Stimulated activated CD4-positive, alpha-beta T cell treated with anti-CD3 and anti-CD28 coated beads, Interleukin-1b, Interleukin-23, amount 100 ng/mL, for 4 hours (primary cell): ENCODE results near the gene IQCE.
"Not testable (repeated sequence)": the region's sequence is repeated elsewhere in the genome, so short reads cannot be mapped to it uniquely, and the experiment has no call there.

ENCODE experiments used
- DNase-seq, 2 donors: peaks; one replicate each; pipeline ENCODE4 v3.0.0-alpha.2; 2020; ENCODE audit warnings: low read depth in 2 of 2

Gene IQCE

DNA sequence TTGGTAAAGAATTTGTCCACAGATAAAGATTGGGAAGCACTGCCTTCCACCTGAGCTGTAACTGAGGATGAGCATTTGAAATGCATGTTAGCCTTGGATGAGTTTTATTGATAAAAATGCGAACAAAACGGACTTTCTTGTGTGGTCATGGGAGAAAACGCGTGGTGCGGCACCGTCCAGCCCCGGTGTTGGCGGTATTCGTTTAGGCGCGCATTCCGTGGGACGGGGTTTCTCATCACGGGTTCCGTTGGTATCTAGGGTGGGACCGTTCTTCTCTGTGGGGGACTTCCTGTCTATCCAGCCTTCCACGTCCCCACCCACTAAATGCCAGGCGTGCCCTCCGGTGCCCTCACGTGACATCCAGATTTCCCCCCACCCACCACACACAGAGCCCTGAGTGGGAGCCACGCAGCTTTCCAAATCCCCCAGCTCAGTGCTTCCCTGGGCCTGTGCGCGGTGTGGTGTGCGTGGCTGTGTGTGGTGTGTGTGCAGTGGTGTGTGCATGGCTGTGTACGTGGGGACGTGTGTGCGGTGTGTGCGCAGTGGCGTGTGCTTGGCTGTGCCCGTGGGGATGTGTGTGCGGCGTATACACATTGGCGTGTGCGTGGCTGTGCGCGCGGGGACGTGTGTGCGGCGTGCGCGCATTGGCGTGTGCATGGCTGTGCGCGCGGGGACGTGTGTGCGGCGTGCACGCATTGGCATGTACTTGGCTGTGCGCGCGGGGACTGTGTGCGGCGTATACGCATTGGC is 18.1 kb downstream of the IQCE start:
- no peak for DNase-seq

DNA sequence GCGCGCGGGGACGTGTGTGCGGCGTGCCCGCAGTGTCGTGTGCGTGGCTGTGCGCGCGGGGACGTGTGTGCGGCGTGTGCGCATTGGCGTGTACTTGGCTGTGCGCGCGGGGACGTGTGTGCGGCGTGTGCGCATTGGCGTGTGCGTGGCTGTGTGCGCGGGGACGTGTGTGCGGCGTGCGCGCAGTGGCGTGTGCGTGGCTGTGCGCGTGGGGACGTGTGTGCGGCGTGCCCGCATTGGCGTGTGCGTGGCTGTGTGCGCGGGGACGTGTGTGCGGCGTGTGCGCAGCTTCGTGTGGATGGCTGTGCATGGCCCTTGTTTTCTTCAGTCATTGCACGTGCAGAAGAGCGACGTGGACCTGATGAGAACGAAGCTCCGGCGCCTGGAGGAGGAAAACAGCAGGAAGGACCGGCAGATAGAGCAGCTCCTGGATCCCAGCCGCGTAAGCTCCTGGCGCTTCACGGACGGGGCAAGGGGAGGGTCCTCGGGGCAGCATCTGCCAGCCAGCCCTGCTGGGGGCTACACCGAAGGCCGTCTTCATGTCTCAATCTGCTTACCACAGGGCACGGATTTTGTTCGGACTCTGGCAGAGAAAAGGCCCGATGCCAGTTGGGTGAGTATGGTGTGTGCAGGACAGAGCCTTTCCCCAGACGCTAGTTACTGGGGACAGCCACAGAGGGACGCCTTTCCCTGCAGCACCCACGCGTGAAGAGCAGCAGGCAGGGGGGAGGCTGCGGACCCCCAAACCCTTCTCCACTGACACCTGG is 19.3 kb downstream of the IQCE start:
- no peak for DNase-seq

DNA sequence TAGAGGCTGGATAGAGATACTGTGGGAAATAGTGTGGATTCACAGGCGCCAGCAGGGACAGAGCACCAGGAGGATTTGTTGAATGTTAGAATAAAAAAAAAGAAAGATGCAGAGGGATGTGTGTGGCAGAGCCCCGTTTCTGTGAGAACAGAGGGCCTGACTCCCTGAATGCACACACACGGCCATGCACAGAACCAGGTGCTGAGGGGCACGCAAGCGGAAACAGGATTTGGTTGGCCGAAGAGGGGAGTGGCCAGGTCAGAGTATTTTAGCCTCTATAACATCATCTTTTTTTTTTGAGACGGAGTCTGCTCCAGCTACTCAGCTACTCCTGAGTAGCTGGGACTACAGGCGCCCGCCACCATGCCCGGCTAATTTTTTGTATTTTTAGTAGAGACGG is 21.9 kb downstream of the IQCE start:
- no peak for DNase-seq

DNA sequence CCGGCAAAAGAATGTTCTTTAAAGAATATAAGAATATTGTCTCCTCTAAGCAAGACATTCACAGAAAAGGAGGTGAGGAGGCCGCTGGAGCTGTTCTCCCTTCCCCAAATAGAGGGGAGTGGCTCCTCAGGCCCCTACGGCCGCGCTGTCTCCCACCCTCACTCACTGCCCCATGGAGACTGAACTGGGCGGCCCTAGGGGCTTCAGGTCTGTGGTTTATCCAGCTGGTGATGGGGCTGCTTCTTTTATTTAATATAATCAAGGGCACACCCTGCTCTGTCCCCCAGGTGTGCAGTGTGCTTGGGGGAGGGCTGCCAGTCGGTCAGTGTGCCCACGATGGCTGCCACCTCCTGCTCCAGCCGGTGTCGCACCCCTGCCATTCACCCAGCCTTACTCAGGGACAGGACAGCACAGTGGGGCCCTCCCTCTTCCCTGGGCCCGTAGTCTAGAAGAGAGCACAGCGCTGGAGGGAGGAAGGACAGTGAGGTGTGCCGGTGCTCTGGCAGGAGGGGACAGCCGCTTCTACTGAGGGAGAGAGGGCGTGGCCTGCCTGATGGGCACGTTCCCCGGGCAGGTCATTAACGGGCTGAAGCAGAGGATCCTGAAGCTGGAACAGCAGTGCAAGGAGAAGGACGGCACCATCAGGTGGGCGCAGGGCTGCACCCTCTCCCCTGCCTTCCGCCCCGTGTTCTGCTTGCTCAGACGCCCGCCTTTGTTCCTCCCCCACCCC is 23.4 kb downstream of the IQCE start:
- DNase-seq, result no peak

DNA sequence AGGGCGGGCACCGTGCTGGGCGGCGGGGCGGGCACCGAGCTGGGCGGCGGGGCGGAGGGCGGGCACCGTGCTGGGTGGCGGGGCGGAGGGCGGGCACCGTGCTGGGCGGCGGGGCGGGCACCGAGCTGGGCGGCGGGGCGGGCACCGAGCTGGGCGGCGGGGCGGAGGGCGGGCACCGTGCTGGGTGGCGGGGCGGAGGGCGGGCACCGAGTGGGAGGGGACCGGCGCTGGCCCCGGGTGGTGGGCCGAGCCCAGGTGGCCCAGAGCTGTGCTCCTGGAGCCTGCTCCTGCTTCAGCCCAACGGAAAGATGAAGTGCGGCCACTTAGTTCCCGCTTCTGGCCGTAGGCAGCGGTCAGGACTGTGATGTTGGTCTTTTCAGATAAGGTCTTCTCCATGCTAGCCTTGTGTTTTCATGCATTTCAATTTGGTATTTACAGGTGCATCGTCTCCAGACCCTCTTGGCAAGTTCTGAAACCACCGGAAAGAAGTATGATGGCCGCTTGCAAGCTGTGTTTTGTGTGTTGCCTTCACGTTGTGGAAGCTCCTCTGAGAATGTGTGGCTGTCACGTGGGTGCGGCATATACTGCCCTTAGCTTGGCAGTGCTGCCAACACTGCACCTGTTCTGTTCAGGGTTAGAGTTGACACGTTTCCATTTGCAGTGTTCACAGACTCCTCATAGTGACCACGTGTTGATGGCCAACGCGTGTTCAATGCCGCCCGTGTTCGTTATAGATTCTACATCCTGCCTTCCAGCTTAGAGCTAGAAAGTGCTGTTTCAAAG is 25.2 kb downstream of the IQCE start:
- no peak for DNase-seq

DNA sequence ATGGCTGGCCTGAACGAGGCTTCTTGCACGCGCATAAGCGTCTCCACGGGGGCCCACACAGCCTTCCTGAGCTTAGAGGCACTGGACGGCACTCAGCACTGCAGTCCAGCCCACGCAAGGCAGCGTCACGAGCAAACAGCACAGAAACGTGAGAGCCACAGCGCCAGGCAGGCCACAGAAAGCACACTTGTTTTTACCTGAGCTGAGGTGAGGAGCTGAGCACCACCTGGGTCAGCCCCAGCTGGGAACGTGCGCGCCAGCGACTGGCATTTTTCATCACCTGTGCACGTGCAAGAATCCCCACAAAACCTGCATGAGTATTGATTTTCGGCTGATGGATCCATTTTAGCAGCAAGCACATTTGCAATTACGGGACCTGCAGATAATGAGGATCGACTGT is 26.7 kb downstream of the IQCE start:
- DNase-seq, result no peak

DNA sequence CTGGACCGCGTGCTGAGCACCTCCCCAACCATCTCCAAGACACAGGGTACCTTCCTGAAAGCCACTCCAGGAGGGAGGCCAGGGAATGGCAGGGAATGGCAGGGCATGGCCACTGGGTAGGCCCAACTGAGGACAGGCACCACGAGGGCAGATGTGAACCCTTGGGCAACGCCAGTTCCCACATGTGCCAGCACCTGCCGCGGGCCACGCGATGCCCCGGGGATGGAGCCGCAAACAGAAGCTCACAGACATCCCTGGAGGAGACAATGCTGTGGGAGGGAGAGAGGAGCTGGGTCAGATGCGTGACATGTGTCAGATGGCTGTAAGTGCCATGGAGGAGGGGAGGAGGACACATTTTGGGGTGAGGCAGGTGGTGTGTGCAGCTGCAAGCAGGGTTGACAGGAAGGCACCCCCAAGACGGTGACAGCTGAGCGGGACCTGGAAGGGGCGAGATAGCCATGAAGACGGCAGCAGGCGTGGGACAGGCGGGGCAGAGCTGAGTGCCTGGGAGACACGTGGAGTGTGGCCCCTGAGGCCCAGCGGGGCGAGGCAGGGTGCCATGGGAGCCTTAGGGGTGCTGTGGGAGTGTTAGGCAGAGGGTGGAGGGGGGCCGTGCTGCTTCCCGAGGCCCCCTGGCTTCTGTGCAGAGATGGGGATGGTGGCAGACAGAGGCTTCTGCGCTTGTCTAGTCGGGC is 27.7 kb downstream of the IQCE start:
- no peak for DNase-seq

DNA sequence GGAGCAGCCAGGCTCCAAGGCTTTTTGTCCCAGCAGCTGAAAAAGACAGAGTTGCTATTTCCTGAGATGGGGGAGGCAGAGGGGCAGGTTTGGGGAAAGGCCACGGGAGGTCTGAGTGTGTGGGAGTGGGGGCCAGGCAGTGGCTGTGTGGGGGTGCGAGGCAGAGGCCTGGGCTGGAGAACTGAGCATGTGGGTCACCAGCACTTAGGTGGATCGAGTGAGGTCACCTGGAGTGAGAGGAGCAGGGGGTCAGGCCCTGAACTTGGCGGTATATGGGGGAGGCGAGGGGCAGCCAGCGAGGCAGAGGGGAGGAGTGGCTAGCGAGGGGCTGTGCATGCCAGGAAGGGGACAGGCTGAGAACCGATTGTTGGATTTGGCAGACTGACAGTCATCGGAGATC is 28.4 kb downstream of the IQCE start:
- no peak for DNase-seq

DNA sequence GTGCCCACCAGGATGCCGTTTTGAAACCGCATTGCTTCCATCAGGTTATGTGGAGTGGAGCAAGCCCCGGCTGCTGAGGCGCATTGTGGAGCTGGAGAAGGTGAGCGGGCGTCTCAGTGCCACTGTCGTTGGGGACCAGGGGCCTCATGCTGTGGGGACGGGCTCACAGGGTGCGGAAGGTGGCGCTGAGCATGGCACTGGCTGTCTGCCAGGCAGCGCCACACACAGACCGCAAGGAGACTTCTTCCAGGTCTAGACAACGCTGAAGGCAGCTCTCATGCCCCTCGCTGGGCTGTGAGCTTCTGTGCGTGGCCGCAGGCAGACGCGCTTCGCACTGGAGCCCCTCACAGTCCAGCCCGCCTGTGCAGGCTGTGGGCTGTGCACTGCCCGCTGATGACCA is 29.0 kb downstream of the IQCE start:
- DNase-seq, result no peak

DNA sequence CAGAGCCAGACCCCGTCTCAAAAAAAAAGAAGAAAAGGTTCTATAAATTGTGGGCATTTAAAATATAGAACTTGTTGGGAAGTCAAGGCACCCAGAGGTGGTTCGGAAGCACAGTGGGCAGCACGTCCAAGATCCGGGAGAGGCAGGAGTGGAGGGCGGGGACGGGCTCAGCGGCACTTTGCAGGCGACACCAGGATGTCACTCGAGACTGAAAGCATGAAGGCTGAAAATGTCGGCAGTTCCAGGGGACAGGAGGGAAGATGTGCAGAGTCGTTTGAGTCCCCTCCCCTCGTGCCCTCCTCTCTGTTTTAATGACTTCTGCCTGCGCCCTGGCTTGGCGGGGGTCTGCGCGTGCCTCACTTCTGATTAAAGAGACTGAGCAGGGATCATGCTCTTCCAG is 30.6 kb downstream of the IQCE start:
- DNase-seq, result no peak

DNA sequence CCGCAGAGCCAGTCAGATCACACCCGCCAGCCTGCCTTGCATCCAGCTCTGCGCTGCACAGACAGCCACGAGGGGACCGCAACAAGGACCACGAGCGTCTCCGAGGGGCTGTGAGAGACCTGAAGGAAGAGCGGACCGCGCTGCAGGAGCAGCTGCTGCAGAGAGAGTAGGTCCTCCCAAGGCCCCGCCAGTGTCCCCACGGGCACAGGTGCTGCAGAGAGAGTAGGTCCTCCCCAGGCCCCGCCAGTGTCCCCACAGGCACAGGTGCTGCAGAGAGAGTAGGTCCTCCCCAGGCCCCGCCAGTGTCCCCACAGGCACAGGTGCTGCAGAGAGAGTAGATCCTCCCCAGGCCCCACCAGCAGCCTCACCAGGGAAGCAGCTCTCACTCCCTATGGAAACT is 31.2 kb downstream of the IQCE start:
- DNase-seq, result not testable (repeated sequence)

DNA sequence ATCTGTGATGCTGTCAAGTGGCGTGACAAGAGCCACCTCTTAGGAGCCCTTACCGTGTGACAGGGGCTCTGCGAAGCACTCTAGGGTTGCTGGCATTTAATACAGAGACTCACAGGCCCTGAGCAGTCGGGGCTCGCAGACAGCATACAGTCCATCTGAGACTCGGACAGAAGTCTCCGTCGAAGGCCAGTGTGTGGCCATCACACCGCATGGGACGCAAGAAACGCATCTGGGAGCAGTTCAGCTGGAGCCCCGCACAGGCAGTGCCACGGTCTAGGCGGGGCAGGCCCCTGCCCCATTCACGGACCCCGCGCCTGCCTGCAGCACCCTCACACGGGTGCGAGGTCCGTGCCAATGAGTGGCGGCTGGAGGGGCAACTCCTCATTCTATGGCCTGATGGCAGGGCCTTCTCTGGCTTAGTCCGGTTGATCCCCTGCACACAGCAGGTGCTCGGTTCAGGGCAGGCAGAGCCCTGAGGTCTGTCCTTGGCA is 33.6 kb downstream of the IQCE start:
- no peak for DNase-seq

DNA sequence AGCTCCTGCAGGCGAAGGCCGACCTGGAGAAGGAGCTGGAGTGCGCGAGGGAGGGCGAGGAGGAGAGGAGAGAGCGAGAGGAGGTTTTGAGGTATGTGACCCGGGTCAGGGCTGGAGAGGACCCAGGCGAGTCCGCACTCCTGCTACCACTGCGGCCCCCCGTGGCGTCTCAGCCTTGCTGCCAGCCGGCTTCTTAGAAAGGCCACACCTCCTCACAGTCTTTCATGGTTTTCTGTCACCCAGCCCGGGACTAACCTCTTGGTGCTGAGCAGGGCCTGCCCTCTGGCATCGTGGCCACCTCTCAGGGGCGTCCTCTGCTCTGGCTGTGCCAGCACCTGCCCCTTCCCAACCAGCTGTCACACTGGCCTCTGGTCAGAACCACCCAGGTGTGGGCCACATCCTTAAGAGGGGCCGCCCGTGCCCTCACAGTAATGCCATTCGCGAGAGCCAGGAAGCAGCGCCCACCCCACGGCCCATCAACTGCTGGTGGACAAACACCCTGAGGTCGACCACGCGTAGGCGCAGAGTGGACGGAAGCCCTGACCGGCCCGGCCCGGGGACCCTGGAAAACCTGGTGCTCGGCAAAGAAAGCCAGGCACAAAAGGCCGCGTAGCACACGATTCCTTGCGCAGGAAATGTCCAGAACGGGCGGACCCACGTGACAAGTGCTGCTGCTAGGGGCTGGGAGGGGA is 34.4 kb downstream of the IQCE start:
- no peak for DNase-seq

DNA sequence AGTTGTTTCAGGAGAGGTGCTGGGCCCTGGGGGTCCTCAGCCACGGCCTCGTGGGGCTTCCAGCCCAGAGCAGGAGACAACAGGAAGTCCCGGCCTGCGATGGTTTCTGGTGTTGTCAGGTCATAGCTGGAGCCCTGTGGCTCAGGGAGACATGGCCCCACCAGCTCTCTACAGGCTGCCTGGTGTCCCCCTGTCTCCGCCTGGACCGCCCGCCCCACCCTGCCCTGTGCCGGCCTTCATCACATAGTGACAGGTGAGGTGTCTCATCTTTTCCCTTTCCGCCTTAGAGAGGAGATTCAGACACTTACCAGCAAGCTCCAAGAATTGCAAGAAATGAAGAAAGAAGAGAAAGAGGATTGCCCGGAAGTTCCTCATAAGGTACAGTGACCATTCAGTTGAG is 35.8 kb downstream of the IQCE start:
- DNase-seq, result no peak

DNA sequence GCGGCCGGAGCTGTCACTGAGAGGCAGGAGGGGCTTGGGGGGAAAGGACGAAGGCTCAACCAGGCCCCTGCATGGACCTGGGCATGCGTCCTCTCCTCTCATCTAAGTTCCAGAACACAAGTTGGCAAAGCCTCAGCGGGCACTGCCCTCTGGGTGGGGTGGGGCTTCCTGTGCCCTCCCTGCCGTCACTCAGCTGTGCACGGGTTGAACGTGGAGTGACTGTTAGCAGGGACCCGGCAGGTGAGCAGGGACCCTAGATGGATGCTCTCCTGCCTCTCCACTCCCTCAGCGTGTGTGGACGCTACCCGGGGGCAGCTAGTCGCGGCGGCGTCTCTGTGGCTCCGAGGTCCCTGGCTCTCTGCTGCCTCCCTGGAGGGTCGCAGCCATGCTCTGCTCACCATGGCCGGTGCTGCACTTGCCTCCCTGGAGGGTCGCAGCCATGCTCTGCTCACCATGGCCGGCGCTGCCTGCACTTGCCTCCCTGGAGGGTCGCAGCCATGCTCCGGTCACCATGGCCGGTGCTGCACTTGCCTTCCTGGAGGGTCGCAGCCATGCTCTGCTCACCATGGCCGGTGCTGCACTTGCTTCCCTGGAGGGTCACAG is 36.6 kb downstream of the IQCE start:
- no peak for DNase-seq

DNA sequence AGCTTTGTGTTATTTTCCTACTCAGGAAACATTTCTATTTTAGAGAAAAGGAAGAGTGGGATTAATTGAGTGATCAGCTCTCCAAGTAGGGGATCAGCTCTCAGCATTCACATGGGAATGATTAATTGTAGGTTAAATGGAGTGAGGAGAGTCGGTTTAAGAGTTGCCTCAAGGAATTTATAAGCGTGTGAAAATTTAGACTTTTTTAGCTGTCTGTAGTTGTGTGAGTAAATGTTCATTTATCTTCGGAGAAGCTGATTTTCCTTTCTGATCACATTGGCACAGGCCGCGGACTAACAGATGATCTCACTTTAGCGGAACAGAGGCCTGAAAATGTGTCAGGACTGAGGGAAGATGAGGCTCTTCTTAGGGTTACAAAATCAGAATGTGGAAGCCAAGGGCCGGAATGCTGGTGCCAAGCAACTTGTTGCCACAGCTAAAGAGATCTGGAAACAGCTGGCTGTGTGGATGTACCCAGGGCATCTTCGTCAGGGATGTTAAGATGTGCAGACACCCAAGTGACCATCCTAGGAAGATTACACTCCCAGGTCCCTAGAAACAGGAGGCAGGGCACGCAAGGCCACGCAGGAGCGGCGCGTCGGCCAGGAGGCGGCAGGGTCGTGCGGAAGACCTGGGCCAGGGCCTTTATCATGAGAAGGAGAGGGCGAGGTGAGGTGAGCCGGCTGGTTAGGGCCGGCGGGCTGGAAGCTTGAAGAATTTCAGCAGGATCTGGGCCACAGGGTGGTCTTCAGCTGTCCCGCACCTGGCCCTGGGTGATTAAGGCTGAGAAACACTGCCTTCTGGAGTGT is 37.9 kb downstream of the IQCE start:
- DNase-seq, result no peak

DNA sequence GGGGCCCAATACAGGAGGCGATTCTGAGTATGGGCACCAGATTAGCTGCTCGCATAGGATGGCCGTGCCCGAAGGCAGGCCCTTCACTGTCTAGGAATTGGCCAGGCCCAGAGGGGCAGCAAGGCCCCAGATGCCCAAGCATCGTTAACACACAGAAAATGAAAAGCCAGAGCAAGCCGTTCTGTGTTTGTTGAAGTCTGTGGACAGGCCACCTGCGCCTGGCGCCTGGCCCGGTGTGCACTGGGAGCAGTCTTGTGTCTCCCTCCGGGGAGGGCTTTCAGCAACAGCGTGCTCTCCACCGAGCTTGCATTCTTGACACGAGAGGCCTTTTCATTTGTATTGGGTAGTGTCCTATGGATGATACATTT is 38.5 kb downstream of the IQCE start:
- DNase-seq, result no peak

DNA sequence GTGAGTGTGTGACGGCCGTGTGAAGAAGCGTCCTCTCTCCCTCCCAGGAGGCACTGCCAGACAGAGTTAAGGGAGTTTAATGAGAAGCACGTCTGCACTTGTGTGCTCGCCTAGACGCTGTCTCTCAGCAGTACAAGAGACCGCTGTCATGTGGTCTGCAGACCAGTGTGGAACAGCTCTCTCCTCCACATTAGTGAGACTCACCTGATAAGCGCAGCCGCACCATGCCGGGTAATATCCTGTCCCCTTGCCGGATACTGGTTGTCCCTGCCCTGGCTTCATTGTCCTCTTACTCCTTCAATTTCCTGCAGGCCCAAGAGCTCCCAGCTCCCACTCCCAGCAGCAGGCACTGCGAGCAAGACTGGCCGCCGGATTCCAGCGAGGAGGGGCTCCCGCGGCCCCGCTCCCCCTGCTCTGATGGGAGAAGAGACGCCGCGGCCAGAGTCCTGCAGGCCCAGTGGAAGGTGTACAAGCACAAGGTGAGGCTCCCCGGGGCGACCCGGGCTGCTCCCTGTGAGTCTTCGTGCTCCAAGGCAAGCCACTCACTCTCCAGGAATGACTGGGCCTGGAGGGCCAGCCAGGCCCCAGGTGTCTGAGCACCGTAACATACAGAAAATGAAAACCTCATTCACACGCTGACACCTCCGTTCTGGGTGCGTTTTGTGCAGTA is 39.5 kb downstream of the IQCE start:
- no peak for DNase-seq

DNA sequence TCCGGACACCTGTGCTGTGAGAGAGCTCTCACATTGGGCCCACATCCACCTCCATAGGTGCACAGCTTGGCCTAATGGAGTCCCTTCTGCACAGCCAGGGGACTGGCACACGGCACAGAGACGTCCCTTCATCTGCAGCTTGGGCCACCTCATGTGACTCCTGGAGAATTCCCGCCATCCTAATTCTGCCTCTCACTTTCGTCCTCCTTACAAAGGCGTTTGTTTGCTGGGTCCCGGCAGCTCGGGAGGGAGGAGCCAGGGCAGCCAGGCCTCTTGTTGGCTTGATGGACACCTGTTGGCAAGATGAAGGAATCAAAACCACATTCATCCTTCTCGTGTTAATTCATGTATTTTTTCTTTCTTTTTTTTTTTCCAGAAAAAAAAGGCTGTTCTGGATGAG is 42.3 kb downstream of the IQCE start:
- no peak for DNase-seq
